H9 (cell line): Measurements from ENCODE around the gene CFAP99. TPM values are rescaled to one million over a fixed set of nuclear protein-coding genes. Genes with fewer than 3 reads are reported as not detected.
A peak's percentile ranks its signal among the peaks of the same experiment; 100 is the strongest.

Source experiments
- DNase-seq: peaks from one replicate; pipeline ENCODE4 v3.0.0-alpha.2; 2017
- H2AFZ ChIP-seq: one replicate; pipeline ENCODE4 v1.6.1; 2013; ENCODE audit warnings: mild to moderate bottlenecking, low read length, control low read depth, moderate library complexity
- H2AK5ac ChIP-seq: 2 replicates; pipeline ENCODE4 v1.6.1; 2013; ENCODE audit warnings: low read length, control low read depth, mixed read lengths; ENCODE audit not compliant: insufficient read length
- H2BK120ac ChIP-seq: one replicate; pipeline ENCODE4 v1.6.1; 2013; ENCODE audit warnings: low read depth, mild to moderate bottlenecking, low read length, control low read depth, inconsistent platforms; ENCODE audit not compliant: poor library complexity, severe bottlenecking
- H2BK12ac ChIP-seq: 2 replicates; pipeline ENCODE4 v1.6.1; 2013; ENCODE audit warnings: low read length, control low read depth, mixed read lengths, low read depth; ENCODE audit not compliant: insufficient read length
- H2BK15ac ChIP-seq: 2 replicates; pipeline ENCODE4 v1.6.1; 2013; ENCODE audit warnings: low read depth, low read length, control low read depth
- H2BK20ac ChIP-seq: one replicate; pipeline ENCODE4 v1.6.1; 2013; ENCODE audit warnings: low read depth, mild to moderate bottlenecking, low read length, control low read depth, inconsistent platforms; ENCODE audit not compliant: poor library complexity, severe bottlenecking
- H2BK5ac ChIP-seq: 2 replicates; pipeline ENCODE4 v1.6.1; 2013; ENCODE audit warnings: low read length, control low read depth, mixed read lengths; ENCODE audit not compliant: insufficient read length
- H3K14ac ChIP-seq: 2 replicates; pipeline ENCODE4 v1.6.1; 2013; ENCODE audit warnings: low read length, control low read depth; ENCODE audit not compliant: insufficient read depth
- H3K18ac ChIP-seq: 2 replicates; pipeline ENCODE4 v1.6.1; 2013; ENCODE audit warnings: low read depth, mild to moderate bottlenecking, mixed read lengths, low read length, control low read depth; ENCODE audit not compliant: insufficient read length
- H3K23ac ChIP-seq: 2 replicates; pipeline ENCODE4 v1.6.1; 2013; ENCODE audit warnings: low read length, control low read depth, mixed read lengths, low read depth; ENCODE audit not compliant: insufficient read length
- H3K23me2 ChIP-seq: 2 replicates; pipeline ENCODE4 v1.6.1; 2013; ENCODE audit warnings: low read depth, mild to moderate bottlenecking, mixed read lengths, low read length, control low read depth; ENCODE audit not compliant: insufficient read length, poor library complexity, severe bottlenecking
- H3K27ac ChIP-seq: 2 replicates; pipeline ENCODE4 v1.5.1; 2013; ENCODE audit warnings: low read length, control low read depth, mixed read lengths, low read depth; ENCODE audit not compliant: insufficient read length
- H3K27me3 ChIP-seq: 2 replicates; pipeline ENCODE4 v1.6.1; 2013; ENCODE audit warnings: low read length, control low read depth, inconsistent platforms; ENCODE audit not compliant: insufficient read depth
- H3K4ac ChIP-seq: 2 replicates; pipeline ENCODE4 v1.6.1; 2013; ENCODE audit warnings: low read depth, mild to moderate bottlenecking, control low read depth, inconsistent platforms, low read length, moderate library complexity
- H3K4me1 ChIP-seq: 2 replicates; pipeline ENCODE4 v1.6.1; 2013; ENCODE audit warnings: low read length, control low read depth, inconsistent platforms; ENCODE audit not compliant: insufficient read depth
- H3K4me2 ChIP-seq: 2 replicates; pipeline ENCODE4 v1.6.1; 2013; ENCODE audit warnings: low read length, control low read depth, mixed read lengths; ENCODE audit not compliant: insufficient read length, insufficient read depth
- H3K56ac ChIP-seq: 2 replicates; pipeline ENCODE4 v1.6.1; 2013; ENCODE audit warnings: low read depth, mild to moderate bottlenecking, mixed read lengths, low read length, control low read depth; ENCODE audit not compliant: insufficient read length
- H3K79me1 ChIP-seq: 2 replicates; pipeline ENCODE4 v1.6.1; 2013; ENCODE audit warnings: low read depth, mild to moderate bottlenecking, moderate library complexity, low read length, control low read depth, inconsistent platforms; ENCODE audit not compliant: insufficient read depth, poor library complexity, severe bottlenecking
- H3K79me2 ChIP-seq: 2 replicates; pipeline ENCODE4 v1.6.1; 2013; ENCODE audit warnings: low read length, control low read depth, inconsistent platforms; ENCODE audit not compliant: insufficient read depth
- H3K9ac ChIP-seq: 2 replicates; pipeline ENCODE4 v1.6.1; 2013; ENCODE audit warnings: low read length, control low read depth, mixed read lengths; ENCODE audit not compliant: insufficient read length; ENCODE audit errors: extremely low read depth
- H3K9me3 ChIP-seq: one replicate; pipeline ENCODE4 v1.6.1; 2013; ENCODE audit warnings: low read depth, low read length, inconsistent platforms; ENCODE audit not compliant: control insufficient read depth
- H3T11ph ChIP-seq: one replicate; pipeline ENCODE4 v1.6.1; 2013; ENCODE audit warnings: mild to moderate bottlenecking, low read length, control low read depth, inconsistent platforms
- H4K20me1 ChIP-seq: one replicate; pipeline ENCODE4 v1.6.1; 2013; ENCODE audit not compliant: control insufficient read depth, insufficient read length, insufficient read depth
- H4K5ac ChIP-seq: 2 replicates; pipeline ENCODE4 v1.6.1; 2013; ENCODE audit warnings: low read depth, mild to moderate bottlenecking, mixed read lengths, low read length, control low read depth; ENCODE audit not compliant: insufficient read length
- H4K8ac ChIP-seq: replicated peaks from 2 replicates; pipeline ENCODE4 v1.6.1; 2013; ENCODE audit warnings: low read length, control low read depth, mixed read lengths, low read depth; ENCODE audit not compliant: insufficient read length
- H4K91ac ChIP-seq: 2 replicates; pipeline ENCODE4 v1.6.1; 2013; ENCODE audit warnings: low read depth, mild to moderate bottlenecking, moderate library complexity, mixed read lengths, low read length, control low read depth; ENCODE audit not compliant: insufficient read length
- H3K27ac Mint-ChIP-seq, 3 experiments: 2 replicates in 2 of 3; 3 replicates in 1 of 3; pipeline ENCODE4 v1.8.0; 2020 to 2021; ENCODE audit warnings: mixed read lengths in 3 of 3, mild to moderate bottlenecking in 1 of 3, moderate library complexity in 1 of 3
- H3K27me3 Mint-ChIP-seq: 2 replicates; pipeline ENCODE4 v1.8.0; 2021; ENCODE audit warnings: low read depth, mild to moderate bottlenecking, moderate library complexity, mixed read lengths
- H3K36me3 Mint-ChIP-seq, 3 experiments: 2 replicates in 2 of 3; 3 replicates in 1 of 3; pipeline ENCODE4 v1.8.0; 2020 to 2021; ENCODE audit warnings: low read depth in 3 of 3, mixed read lengths in 3 of 3; ENCODE audit not compliant: insufficient read depth in 1 of 3
- H3K4me1 Mint-ChIP-seq, 2 experiments: 2 replicates each; pipeline ENCODE4 v1.8.0; 2020; ENCODE audit warnings: mixed read lengths in 2 of 2
- H3K4me3 Mint-ChIP-seq, 2 experiments: 2 replicates in 1 of 2; 3 replicates in 1 of 2; pipeline ENCODE4 v1.8.0; 2020 to 2021; ENCODE audit warnings: mild to moderate bottlenecking in 2 of 2, mixed read lengths in 2 of 2, moderate library complexity in 1 of 2
- H3K9me3 Mint-ChIP-seq, 2 experiments: 2 replicates in 1 of 2; 3 replicates in 1 of 2; pipeline ENCODE4 v1.8.0; 2020; ENCODE audit warnings: mild to moderate bottlenecking in 2 of 2, mixed read lengths in 2 of 2, moderate library complexity in 1 of 2
- WGBS: extraction: QIAGEN DNeasy Blood & Tissue Kit; methylation state at CpG from one replicate; pipeline ENCODE4 v1.1.7; 2013; ENCODE audit warnings: missing lambda C conversion rate, low lambda C conversion rate, mixed read lengths; ENCODE audit not compliant: insufficient read length; ENCODE audit errors: extremely low coverage; 5-methylcytosine and 5-hydroxymethylcytosine counted together
- total RNA-seq: library from RNA; stranded (reverse); gene quantifications from 2 replicates; pipeline ENCODE4 v1.2.1, GENCODE V29; 2021
- TF ChIP-seq, protein P1 (sequence below): fragments of 200-600 bp; sonication (generic); conservative IDR thresholded peaks from 3 replicates; pipeline ENCODE4 v1.8.0; 2021; ENCODE audit warnings: antibody characterized with exemption, mild to moderate bottlenecking

The CFAP99 gene
- total RNA-seq, 1 experiment from 2014 or later: 0.35 TPM

DNA sequence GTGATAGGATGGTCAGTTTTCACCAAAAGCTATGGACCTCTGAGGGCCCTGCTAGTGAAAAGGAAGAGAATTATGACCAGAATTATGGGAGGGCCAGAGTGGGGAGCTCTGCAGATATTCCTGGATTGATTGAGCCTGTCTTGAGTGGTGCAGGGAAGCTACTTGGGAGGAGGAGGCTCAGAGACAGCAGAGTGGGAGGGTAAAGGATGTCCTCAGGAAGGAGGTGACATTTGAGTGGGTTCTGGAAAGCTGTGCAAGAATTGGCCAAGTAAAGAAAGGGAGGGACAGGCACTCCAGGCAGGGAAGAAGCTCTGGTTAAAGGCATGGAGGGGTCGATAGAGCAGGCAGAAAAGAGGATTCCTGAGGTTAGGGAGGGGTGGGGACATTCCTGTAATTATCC, 74.2 kb downstream of the CFAP99 start:
- no peak overlapping the region for H3K23ac ChIP-seq
- no peak overlapping the region for H3K18ac ChIP-seq
- no peak overlapping the region for H2BK15ac ChIP-seq
- no peaks in the 10 kb centered on the region for H3K9me3 Mint-ChIP-seq
- no peak overlapping the region for H2AK5ac ChIP-seq
- no peaks in the 10 kb centered on the region for H3K9me3 ChIP-seq
- H3K27me3 ChIP-seq: no peaks in the 10 kb centered on the region
- H4K91ac ChIP-seq: no peak overlapping the region
- no peak overlapping the region for H2BK20ac ChIP-seq
- no peak overlapping the region for H3K4me3 Mint-ChIP-seq
- no peak overlapping the region for H3T11ph ChIP-seq
- H3K79me1 ChIP-seq: peaks cover 4% of the 10 kb centered on the region
- peaks cover 54 to 80% (median 67%) of the 10 kb centered on the region in 3 experiments; a peak in 6 of 7 replicates for H3K36me3 Mint-ChIP-seq
- H3K27ac Mint-ChIP-seq: peak overlapping the region in 2 of 3 experiments; percentile 44 to 69; a peak in 2 of 7 replicates
- peaks cover 9 to 15% of the 10 kb centered on the region in 2 experiments; a peak in 3 of 4 replicates for H3K4me1 Mint-ChIP-seq
- no peaks in the 10 kb centered on the region; the same call in 1 of the 2 replicates for H3K4me1 ChIP-seq
- H3K56ac ChIP-seq: no peak overlapping the region
- no peak overlapping the region for H3K9ac ChIP-seq
- no peak overlapping the region for H3K14ac ChIP-seq
- TF ChIP-seq, protein P1, sequence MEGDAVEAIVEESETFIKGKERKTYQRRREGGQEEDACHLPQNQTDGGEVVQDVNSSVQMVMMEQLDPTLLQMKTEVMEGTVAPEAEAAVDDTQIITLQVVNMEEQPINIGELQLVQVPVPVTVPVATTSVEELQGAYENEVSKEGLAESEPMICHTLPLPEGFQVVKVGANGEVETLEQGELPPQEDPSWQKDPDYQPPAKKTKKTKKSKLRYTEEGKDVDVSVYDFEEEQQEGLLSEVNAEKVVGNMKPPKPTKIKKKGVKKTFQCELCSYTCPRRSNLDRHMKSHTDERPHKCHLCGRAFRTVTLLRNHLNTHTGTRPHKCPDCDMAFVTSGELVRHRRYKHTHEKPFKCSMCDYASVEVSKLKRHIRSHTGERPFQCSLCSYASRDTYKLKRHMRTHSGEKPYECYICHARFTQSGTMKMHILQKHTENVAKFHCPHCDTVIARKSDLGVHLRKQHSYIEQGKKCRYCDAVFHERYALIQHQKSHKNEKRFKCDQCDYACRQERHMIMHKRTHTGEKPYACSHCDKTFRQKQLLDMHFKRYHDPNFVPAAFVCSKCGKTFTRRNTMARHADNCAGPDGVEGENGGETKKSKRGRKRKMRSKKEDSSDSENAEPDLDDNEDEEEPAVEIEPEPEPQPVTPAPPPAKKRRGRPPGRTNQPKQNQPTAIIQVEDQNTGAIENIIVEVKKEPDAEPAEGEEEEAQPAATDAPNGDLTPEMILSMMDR: no peak
- H4K5ac ChIP-seq: no peak overlapping the region
- no peak overlapping the region for H2BK5ac ChIP-seq
- no peak overlapping the region for H2BK120ac ChIP-seq
- H3K4ac ChIP-seq: no peak overlapping the region
- no peak overlapping the region for H3K4me2 ChIP-seq
- H4K8ac ChIP-seq: no peak overlapping the region
- peaks cover 5% of the 10 kb centered on the region for H4K20me1 ChIP-seq
- no CpG with 5 or more reads among the region's 1 CpG for WGBS
- DNase-seq: no peak
- no peaks in the 10 kb centered on the region for H3K23me2 ChIP-seq
- H3K79me2 ChIP-seq: peaks cover 23% of the 10 kb centered on the region
- H2BK12ac ChIP-seq: no peak overlapping the region
- no peaks in the 10 kb centered on the region for H3K27me3 Mint-ChIP-seq
- H3K27ac ChIP-seq: no peak overlapping the region
- no peak overlapping the region for H2AFZ ChIP-seq
